ENCODE data around the gene GYPB.
"Not testable (repeated sequence)": the region's sequence is repeated elsewhere in the genome, so short reads cannot be mapped to it uniquely, and the experiment has no call there.

Gene GYPB

DNA sequence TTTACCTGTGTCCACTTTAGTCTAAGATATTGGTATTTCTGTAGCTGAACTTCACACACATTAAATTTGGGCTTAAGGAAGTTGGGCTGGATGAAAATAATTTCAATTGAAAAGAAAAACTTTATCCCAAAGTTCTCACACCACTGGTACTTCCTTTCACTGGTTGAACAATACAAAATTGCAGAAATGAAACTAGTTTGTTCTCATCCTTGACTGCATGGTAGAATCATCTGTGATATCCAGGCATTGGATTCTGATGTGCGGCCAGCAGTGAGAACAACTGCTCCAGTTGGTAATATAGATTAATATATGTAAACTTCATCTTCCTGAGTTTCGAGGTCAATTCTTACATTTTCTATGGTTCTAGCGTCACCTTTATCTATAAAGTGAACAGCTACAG lies 10.6 kb downstream of the GYPB start:
- not testable (repeated sequence) for DNase-seq

DNA sequence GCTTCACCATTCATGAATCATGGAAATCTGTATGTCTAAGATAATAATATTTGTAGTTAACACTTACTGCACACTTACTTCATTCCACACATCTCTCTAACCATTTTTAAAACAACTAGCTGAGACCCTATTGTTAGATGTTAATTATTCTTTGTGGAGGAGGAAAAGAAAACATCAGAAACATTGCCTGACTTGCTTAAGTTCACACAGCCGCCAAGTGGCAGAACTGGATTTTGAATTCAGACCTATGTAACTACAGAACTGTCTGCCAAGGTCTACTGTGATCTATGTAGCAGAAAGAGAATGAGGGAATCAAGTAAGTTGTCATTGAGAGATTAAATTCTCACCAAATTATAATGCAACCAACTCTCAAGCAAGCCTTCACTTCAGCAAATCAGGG lies 11.2 kb downstream of the GYPB start:
- not testable (repeated sequence) for DNase-seq

DNA sequence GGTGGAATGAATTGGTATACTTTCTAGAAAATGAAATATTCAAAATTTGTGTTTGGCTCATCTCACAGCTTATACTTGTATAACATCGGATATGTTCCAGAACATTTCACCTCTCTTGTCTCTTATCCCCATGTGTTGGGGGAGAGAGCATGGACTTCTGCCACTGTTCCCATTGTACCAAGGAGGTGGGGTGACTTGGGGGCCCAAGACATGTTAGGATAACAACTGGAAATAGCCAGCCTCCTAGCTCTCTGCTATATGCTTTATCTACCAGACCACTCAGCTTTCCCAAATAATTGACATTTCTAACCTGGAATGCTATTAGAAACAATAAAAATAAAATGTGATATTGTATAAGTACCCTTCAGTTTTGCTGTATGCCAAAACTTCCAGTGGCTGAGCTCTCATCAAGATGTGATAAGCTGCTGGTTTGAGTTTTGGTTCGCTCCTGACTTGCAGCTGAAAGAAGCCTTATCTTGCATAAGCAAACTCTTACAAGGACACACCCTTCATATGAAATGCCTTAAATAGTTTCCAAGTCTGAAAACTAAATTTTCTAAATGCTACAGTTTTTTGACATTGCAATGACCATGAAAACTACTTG lies 12.9 kb downstream of the GYPB start:
- DNase-seq = not testable (repeated sequence)

DNA sequence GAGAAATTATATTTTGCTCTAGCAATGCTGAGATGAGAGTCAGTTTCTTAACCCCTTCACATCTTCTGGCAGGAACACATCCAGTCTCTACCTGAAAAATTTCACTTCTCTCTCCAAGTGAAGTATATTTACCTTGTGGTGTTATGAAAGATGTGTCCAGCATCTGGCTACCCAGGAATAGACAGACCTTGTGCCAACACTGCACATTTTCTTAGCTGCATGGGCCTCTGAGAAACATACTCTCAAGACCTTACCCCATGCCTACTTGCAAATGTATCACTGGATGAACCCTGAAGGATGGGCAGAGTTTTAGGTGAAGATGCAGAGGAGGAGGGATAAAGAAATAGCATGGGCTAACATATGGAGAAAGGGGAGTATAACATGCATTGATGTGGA lies 13.6 kb downstream of the GYPB start:
- DNase-seq = not testable (repeated sequence)

DNA sequence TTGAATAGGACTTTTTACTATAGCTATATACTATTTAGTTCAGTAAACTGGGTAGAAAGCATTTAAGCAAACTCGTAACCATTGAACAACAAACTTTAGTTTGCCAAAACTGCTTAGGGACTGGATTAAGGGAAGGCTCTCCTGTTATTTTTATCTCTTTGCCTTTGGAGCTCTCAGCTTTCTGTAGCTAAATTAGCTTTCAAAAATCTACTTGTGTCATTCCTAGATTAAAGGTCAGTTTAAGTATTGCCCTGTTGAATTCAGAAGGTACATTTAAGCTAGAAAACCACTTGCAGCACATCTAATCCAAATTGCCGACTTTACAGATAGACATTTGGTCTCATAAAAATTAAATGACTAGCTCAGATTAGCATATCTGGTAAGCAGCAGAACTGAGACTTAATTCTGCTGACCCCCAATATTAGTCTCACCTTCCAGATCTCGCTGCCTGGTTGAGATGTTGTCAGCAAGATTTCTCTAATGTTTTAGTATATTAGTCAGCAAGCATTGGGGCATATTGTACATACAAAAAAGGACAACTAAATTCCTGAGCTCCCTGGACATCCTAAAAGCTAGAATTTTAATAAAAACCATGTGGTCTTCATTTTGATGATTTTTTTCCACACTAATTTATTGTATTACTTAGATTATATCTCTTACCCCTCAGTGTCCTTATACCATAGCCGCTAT lies 14.2 kb downstream of the GYPB start:
- not testable (repeated sequence) for DNase-seq

DNA sequence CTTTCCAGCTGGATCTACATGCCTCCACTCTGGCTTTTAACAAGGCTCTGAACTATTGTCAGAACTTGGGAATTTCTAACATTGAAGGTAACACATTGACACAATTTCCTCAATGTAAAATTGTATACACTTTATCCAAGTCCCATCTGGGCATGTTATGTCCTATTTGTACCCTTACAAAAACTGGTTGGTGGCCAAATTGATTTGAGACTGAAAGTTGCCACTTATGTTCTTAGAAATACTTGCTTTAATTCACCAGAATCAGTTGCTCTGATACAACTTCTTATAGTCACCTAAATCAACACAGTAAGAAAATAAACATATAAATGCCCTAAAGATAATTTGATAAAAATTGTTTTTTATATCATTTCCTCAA lies 15.3 kb downstream of the GYPB start:
- DNase-seq = not testable (repeated sequence)

DNA sequence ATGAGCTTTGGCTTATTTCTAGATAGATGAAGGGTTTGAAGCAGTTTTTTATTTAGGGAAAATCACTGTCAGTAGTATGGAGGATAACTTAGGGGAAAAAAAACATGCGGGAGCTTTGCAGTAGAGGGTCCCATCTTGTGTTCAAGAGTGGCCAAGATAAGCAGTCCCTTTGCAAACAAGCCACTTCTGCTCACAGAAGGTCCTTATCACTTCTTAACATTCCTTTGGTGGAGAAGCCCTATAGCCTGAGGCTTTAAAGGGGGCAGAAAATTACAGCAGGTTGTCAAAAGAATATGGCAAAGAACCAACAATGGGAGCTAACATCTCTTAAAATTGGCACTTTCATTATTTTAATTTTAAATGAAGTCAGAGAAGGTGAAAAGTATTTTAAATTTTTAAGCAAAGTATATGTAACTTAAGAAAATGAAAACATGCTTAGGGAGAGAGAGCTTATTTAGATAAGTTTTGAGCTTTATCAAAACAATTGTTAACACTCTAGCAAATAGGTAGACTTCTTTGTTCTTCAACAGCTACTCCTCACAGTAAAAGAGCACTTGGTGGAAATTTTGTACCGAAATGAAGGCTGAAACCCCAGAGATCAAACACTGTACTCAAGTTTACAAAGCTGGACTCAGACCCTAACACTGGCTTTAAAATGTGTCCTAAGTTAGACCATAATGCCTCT lies 15.8 kb downstream of the GYPB start:
- not testable (repeated sequence) for DNase-seq

DNA sequence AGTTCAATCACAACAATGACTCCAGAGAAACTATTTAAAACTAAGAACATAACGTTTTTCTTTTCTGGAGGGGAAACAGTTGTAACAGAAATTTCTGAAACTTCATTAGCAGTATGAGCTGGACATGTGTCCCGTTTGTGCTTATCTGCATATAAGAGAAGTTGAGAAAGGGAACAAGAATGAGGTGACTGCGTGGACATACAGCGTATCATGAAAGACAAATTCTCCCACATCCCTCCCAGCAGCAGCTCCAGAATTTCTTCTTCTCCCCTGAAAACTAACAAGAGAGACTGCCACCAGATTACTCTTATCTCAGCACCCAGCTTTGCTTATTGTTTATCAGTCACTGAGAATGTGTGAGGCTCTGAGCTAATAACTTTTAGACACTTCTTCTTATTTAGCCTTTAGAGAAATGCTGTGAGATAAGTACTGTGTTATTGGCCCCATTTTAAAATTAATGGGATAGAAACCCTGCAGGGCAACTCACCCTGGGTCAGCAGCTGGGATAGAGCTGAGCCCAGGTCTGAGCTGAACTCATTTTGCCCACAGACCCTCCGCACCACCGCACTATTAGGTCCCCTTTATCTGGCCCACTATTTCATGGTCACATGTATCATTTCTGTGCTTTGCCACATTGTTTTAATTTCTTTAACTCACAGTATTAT lies 18.7 kb downstream of the GYPB start:
- DNase-seq = not testable (repeated sequence)

DNA sequence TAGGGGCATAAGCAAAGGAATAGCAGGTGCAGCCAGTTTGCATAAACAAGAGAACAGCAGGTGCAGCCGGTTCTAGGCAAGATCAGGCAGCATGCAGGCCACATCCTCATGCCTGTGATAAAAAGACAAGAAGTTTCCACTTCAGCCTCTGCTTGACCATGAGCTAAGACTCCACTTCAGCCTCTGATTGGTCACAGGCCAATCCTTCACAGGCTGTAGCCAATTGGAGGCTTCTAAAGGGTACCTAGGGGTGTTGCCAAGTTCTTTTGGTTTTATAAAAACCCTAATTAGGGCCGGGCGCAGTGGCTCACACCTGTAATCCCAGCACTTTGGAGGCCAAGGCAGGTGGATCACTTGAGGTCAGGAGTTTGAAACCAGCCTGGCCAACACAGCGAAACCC lies 23.0 kb downstream of the GYPB start:
- not testable (repeated sequence) for DNase-seq

DNA sequence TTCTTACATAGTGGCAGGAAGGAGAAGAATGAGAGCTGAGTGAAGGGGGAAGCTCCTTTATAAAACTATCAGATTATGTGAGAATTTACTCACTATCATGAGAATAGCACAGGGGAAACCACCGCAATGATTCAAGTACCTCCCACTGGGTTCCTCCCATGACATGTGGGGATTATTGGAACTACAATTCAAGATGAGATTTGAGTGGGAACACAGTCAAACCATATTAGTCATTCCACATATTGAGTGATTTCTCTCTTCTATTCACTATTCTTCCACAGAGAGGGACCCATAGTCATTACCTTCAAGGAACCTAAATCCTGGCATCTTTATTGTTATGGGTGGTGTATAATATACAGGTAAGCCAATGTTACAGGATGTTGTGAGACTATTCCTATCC lies 27.4 kb downstream of the GYPB start:
- not testable (repeated sequence) for DNase-seq

DNA sequence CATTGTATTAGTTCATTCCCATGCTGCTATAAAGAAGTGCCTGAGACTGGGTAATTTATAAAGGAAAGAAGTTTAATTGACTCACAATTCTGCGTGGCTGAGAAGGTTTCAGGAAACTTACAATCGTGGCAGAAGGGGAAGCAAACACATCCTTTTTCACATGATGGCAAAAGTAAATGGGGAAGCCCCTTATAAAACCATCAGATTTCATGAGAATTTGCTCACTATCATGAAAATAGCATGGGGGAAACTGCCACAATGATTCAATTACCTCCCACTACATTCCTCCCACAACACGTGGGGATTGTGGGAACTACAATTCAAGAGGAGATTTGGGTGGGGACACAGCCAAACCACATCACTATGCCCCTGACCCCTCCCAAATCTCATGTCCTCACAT lies 28.5 kb downstream of the GYPB start:
- not testable (repeated sequence) for DNase-seq

DNA sequence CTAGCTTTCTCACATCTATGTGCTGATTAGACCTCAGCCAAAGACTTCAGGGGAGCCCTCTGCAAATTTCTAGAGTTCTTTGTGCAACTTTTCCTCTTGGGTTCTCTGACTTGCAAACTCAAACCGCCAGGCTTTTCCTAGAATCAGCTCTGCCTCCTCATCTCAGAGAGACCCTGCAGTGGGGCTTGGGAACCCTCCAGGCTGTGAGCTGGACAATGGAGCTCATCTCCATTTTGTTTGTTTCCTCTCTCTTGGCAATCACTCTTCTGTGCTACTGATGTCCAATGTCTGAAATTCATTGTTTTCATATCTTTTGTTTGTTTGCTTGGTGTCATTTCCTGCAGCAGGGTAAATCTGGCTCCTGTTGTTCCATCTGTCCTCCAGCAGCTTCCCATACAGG lies 33.0 kb downstream of the GYPB start:
- DNase-seq = no peak

DNA sequence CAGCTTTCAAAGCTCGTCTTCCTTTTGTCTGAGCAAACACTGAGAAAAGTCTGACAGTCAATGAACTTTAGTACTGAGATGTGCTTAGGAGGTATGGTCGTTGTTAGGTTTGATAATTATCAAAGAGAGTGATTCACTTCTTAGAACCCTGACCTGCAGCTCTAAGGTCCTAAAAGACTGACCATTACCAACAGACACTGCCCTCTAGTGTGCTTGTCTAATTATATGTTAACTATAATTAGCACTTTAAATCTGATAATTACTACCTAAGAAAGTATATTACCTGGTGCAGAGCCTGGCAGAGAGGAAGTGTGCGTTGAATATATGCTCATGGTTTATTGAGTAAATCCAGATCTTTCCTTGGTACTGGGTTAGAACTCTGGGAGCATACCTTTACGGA lies 38.4 kb downstream of the GYPB start:
- not testable (repeated sequence) for DNase-seq

DNA sequence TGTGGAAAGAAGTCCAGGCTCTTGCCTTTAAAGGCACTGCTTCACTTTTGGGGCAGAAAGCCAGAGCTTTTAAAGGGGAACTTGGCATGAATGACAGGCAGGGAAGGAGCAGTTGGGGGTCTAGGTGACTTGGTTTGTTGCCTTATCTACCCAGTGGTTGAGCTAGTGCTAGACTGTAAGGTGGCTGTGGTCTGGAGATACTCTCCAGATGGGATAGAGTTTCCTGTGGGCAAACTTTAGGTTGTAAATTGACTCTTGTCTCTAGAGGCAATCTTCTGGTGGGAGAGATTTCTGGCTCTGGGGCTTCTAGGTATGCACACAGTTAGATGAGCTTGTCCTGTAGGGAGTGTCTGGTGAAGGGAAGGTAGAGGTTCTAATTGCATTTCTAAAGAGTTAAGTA lies 43.7 kb downstream of the GYPB start:
- not testable (repeated sequence) for DNase-seq

DNA sequence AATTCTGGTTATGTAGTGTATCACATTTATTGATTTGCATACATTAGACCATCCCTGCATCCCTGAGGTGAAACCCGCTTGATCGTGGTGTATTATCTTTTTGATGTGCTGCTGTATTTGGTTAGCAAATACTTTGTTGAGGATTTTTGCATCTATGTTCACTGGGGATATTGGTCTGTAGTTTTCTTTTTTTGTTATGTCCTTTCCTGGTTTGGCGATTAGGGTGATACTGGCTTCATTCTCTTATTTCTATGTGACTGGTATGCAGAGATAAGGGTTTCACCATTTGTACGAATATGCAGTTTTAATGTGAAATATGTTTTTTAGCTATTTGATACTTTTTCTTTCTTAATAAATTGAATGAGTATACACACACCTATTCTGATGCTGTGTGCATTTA lies 45.2 kb downstream of the GYPB start:
- DNase-seq = not testable (repeated sequence)

DNA sequence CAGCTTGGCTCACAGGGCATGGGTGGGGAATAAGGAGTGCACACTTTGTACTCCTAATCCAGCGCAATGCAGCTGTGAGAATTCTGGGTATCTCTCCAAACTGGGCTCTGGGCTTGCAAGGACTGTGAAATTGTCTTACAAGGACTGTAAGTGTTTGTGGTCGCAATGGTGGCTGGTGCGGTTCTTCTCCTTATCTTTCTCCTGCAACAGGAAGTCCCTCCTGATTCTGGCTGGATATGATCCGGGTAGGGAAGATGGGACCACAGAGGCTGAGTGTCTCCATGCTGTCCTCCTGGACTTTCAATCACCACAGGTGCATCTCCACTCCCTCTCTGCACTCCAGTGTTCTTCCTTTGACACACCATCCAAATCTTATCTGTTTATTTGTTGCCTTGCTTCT lies 58.1 kb downstream of the GYPB start:
- no peak for DNase-seq

DNA sequence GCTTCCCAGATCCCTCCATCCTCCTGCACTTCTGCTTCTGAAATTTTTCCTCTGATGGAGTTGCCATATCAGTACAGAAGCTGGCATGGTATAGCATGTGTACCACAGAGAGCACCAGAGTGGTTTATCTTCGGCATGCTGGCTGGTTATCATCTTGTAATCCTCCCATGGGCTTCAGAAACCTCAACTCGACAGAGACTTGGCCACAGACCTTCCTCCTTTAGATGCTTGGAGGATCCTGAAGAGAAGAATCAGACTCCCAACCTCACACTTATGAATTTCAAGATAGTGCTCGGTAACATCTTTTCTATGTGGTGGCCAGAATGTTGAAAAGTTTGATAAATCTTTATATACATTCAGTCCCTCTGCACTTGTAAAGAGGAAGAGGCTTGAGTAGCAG lies 63.9 kb downstream of the GYPB start:
- DNase-seq = not testable (repeated sequence)

DNA sequence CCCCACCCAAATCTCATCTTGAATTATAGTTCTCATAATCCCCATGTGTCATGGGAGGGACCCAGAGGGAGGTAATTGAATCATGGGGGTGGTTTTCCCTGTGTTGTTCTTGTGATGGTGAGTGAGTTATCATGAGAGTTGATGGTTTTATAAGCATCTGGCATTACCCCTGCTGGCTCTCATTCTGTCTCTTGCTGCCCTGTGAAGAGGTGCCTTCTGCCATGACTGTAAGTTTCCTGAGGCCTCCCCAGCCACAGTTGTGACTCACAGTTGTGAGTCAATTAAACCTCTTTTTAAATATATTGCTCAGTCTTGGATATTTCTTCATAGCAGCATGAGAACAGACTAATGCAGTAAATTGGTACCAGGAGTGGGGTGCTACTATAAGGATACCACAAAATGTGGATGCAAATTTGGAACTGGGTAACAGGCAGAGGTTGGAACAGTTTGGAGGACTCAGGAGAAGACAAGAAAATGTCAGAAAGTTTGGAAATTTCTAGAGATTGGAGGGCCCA lies 67.7 kb downstream of the GYPB start:
- DNase-seq = not testable (repeated sequence)

DNA sequence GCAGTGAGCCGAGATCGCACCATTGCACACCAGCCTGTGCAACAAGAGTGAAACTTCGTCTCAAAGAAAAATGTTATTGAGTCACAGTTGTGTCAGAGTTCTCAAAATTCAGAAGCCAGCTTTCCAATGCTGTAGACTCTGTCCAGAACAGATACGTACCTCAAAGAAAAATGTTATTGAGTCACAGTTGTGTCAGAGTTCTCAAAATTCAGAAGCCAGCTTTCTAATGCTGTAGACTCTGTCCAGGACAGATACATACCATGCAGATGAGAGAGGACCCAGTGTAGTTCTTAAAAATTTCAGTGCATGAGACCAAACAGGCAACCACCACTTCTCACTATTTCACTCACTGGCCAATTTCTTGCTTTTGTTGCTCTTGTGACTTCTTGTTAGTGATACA lies 68.2 kb downstream of the GYPB start:
- not testable (repeated sequence) for DNase-seq

DNA sequence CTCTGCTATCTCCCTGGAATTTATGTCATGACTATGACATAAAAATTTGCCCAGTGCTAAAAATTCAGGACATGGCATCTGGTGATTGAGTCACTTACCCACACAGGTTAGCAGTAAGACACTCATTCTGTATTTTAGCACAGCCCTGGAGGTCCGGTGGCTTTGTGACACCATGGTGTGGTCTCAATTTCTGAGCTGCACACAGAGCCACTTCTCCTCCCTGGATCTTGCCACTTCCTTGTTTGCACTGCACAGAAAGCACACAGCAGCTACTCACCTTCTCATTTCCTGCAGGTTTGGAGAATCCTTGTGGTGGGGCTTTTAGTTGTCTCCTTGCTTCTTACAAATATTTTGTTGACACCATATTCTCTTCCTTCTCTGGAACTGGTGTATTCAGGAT lies 69.0 kb downstream of the GYPB start:
- DNase-seq = not testable (repeated sequence)

DNA sequence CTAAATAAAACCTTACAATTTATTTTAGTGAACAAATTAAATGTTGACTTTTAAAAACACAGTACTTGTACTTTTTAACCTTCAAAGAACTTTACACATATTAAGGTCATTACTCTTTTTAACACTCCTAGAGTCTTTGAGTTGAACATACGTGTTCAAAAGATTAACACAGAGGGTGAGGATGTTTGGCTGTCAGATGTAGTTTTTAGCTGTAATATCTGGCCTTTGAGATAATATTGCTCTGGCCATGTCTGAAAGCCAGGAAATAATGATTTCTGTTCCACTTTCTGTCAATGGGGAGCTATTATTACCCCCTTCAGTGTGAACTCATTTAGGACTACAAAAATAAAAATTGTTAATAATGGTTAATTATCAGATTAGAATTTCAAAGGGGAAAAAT lies 71.7 kb downstream of the GYPB start:
- not testable (repeated sequence) for DNase-seq
